GM10266 (cell line): Measurements from ENCODE around the gene CTSZ.

Source experiments
- DNase-seq: peaks from one replicate; pipeline ENCODE4 v3.0.0; 2012; ENCODE audit errors: extremely low spot score
- CTCF ChIP-seq: IDR thresholded peaks from 2 replicates; pipeline ENCODE4 v1.5.1; 2012; ENCODE audit warnings: mild to moderate bottlenecking, low read depth; ENCODE audit not compliant: control insufficient read depth, insufficient read depth; ENCODE audit errors: missing control alignments

CTSZ gene

GRCh38 chr20:58995461-58996225 is 11.4 kb downstream of the CTSZ start:
- no peak for DNase-seq
- TF ChIP-seq CTCF: no peak

DNA sequence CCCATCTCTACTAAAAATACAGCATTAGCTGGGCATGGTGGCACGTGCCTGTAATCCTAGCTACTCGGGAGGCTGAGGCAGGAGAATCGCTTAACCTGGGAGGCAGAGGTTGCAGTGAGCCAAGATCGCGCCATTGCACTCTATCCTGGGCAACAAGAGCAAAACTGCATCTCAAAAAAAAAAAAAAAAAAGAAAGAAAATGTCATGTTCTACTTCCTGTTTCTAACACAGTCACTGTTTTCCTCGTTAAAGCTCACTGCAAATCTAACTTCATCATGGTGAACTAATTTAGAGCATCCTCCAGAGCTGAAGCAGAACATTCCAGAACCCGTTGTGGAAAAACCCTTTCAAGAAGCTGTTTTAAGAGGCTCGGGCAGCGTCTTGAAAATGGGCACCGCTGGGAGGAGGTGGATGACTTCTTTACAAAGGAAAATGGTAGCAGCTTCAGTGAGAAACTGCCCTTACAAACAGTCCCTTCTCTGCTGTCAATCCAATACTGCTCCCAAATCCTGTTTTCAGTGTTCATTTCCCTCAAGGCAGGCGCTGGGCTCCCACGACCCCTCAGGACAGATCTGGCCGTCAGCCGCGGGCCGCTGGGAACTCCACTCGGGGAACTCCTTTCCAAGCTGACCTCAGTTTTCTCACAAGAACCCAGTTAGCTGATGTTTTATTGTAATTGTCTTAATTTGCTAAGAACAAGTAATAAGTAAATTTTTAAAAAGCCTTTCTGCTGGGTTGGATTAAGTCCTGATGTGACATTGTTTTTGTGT is 12.5 kb downstream of the CTSZ start:
- DNase-seq: no peak
- no peak for TF ChIP-seq CTCF

GRCh38 chr20:58993332-58994248 is 13.5 kb downstream of the CTSZ start:
- no peak for TF ChIP-seq CTCF
- no peak for DNase-seq

GRCh38 chr20:58992911-58993310 is 14.1 kb downstream of the CTSZ start:
- DNase-seq: no peak
- no peak for TF ChIP-seq CTCF

DNA sequence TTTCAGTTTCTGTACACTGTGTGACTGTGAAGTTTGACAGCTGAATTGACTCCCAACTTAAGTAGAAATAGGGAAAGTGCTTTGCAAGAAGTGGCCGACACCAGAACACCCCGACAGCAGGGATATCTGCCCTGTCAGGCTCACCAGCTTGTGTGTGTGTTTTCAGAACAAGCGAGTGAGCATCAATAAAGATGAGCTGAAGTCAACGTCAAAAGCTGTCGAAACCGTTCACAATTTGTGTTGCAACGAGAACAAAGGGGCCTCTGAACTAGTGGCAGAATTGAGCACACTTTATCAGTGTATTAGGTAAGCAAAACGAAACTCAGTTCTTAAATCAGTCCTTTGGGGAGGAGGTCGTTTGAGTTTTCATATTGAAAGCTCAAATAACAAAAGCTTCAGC is 15.3 kb downstream of the CTSZ start:
- TF ChIP-seq CTCF: no peak
- no peak for DNase-seq

DNA sequence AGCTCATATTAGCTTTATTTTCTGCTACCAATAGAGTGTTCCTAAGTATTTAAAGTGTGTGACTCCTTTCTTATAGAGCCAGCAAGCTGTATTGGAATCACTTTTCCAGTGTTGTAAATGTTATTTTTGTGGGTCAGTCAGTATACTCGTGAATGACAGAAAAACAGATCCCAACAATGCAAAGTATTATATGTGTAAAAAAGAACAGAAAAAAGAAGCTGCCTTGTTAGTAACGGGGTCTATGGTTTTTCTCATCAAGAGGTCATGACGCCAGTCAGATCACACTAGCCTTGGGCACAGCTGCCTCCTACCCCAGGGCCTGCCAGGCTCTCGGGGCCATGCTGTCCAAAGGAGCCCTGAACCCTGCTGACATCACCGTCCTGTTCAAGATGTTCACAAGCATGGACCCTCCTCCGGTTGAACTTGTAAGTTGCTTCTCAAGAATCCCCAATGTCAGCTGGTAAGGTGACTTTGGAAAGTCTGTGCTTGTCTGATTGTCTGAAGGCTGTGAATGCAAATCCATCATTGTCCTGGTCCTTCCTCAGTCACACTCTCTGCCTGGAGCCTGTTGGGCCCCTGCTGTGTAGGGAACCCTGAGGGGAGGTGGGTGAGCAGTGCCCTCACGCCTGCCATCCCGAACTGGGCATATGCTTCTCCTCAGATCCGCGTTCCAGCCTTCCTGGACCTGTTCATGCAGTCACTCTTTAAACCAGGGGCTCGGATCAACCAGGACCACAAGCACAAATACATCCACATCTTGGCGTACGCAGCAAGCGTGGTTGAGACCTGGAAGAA is 16.2 kb downstream of the CTSZ start:
- no peak for TF ChIP-seq CTCF
- no peak for DNase-seq
